Esophagus squamous epithelium (tissue), 5 donors: ENCODE measurements around the gene GAMT. TPM values are rescaled to one million over a fixed set of nuclear protein-coding genes. Genes with fewer than 3 reads are reported as not detected.
A peak's percentile ranks its signal among the peaks of the same experiment; 100 is the strongest.

Experiments used
- DNase-seq: peaks from one replicate; lab custom pipeline; 2025; lab: John Stamatoyannopoulos, UW
- H3K27ac ChIP-seq, 4 donors: fragments of 200-600 bp; sonication (generic); one replicate each; pipeline ENCODE4 v1.5.1; 2016 to 2019; ENCODE audit warnings: mild to moderate bottlenecking in 1 of 4
- H3K27me3 ChIP-seq, 4 donors: fragments of 200-600 bp; sonication (generic); 1 replicate in 3 of 4; 2 replicates in 1 of 4; pipeline versions ENCODE4 v1.5.1 to v1.6.0; 2017 to 2021; ENCODE audit warnings: antibody characterized with exemption in 1 of 4
- H3K36me3 ChIP-seq, 3 donors: fragments of 200-600 bp; sonication (generic); one replicate each; pipeline ENCODE4 v1.5.1; 2016 to 2019
- H3K4me1 ChIP-seq, 3 donors: fragments of 200-600 bp; sonication (generic); one replicate each; pipeline ENCODE4 v1.5.1; 2017 to 2019
- H3K4me3 ChIP-seq, 4 donors: fragments of 200-600 bp; sonication (generic); 1 replicate in 3 of 4; 2 replicates in 1 of 4; pipeline ENCODE4 v1.5.1; 2016 to 2019; ENCODE audit warnings: mild to moderate bottlenecking in 2 of 4, moderate library complexity in 1 of 4
- H3K9me3 ChIP-seq, 3 donors: fragments of 200-600 bp; sonication (generic); one replicate each; pipeline ENCODE4 v1.5.1; 2016 to 2019
- CTCF ChIP-seq, 6 experiments: fragments of 450-650 bp in 4 of 6; fragments of 200-600 bp in 2 of 6; sonication (generic) in 2 of 6; IDR thresholded peaks; one replicate each; pipeline ENCODE4 v1.5.1; 2016 to 2019; ENCODE audit warnings: antibody characterized with exemption in 6 of 6, mild to moderate bottlenecking in 4 of 6, moderate library complexity in 4 of 6
- POLR2A ChIP-seq, 4 donors: fragments of 450-650 bp; IDR thresholded peaks; one replicate each; pipeline ENCODE4 v1.6.1; 2017; ENCODE audit warnings: antibody characterized with exemption in 4 of 4, mild to moderate bottlenecking in 4 of 4, moderate library complexity in 3 of 4
- WGBS, 2 donors: methylation state at CpG; one replicate each; pipeline ENCODE4 v1.1.5; 2018; 5-methylcytosine and 5-hydroxymethylcytosine counted together
- intact Hi-C: fragments of 100-400 bp; cut with DNase I; formaldehyde crosslinking; loops from one replicate; pipeline ENCODE4 v1.15.0; 2022
- total RNA-seq, 4 donors: library from RNA; depleted of rRNA; stranded (reverse); fragments of >200 nt; gene quantifications; one replicate each; pipeline ENCODE4 v1.1.0, GENCODE V29; 2016
- donor health status: DM: yes; HTN: yes; CAD: no.

Gene GAMT
- total RNA-seq, 4 donors from 2014 or later = 2.4 to 40.0 (median 13.1) TPM

- Histone ChIP-seq H3K9me3 (no peaks in the 10 kb centered on the region), H3K27ac (peak overlapping the region; percentile 6 to 51 (median 19)), H3K4me3 (no peak overlapping the region), H3K36me3 (peaks cover 5 to 55% (median 32%) of the 10 kb centered on the region in 3 donors), H3K4me1 (peaks cover 28 to 41% (median 31%) of the 10 kb centered on the region in 3 donors), H3K27me3 (no peaks in the 10 kb centered on the region)
- TF ChIP-seq CTCF (IDR thresholded peaks at IDR 0.05) (no peak), POLR2A (IDR thresholded peaks at IDR 0.05) (no peak)
- 50 to 72% methylated on average over 5 to 7 of the region's 17 CpGs for WGBS, 2 donors
- intact Hi-C loops = no loop called here
- no peak for DNase-seq
Measured at GRCh38 chr19:1393841-1394240, 7.5 kb downstream of the GAMT start.

DNA sequence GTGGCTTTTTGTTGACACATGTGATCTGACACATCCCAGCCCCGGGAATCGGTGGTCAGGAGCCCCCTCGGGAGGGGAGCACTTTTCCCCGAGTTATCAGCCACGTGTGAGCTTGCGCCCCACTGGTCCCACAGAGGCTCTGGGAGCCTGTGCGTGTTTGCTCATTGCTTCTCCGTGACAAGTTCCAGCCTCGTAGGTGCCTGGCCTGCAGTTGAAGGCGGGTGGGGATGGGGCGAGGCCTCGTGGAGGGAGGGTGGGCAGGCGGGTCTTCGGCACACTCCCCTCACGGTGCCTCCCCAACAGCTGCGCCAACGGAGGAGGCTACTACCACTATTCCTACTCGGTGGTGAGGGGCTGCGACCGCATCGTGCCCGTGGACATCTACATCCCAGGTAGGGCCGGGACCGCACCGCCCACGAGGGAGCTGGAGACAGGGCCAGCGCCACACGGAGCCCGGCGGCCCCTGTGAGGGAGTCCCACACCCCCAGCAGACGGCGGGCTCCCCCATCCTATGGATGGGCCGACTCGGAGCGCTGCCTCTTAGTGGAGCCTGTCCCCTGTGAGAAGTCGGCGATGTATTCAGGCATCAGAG lies 8.3 kb downstream of the GAMT start:
- no peak overlapping the region for H3K4me3 ChIP-seq
- no peak for TF ChIP-seq POLR2A (IDR thresholded peaks at IDR 0.05)
- TF ChIP-seq CTCF (IDR thresholded peaks at IDR 0.05) = no peak
- intact Hi-C loops = no loop called here
- 94 to 100% methylated on average over 3 to 9 of the region's 37 CpGs for WGBS, 2 donors
- H3K27ac ChIP-seq = peak overlapping the region in 1 of 4 donors; percentile 51
- H3K27me3 ChIP-seq = no peaks in the 10 kb centered on the region
- peaks cover 10 to 63% (median 38%) of the 10 kb centered on the region in 3 donors for H3K36me3 ChIP-seq
- DNase-seq = no peak
- no peaks in the 10 kb centered on the region for H3K9me3 ChIP-seq
- H3K4me1 ChIP-seq = peaks cover 28 to 45% (median 31%) of the 10 kb centered on the region in 3 donors

- Histone ChIP-seq H3K9me3 (no peaks in the 10 kb centered on the region), H3K27ac (no peak overlapping the region), H3K4me1 (peaks cover 29 to 52% (median 32%) of the 10 kb centered on the region in 3 donors), H3K36me3 (peaks cover 10 to 69% (median 40%) of the 10 kb centered on the region in 3 donors), H3K27me3 (no peaks in the 10 kb centered on the region), H3K4me3 (no peak overlapping the region)
- 93 to 98% methylated on average over 12 to 13 of the region's 15 CpGs for WGBS, 2 donors
- TF ChIP-seq POLR2A (IDR thresholded peaks at IDR 0.05) (no peak), CTCF (IDR thresholded peaks at IDR 0.05) (no peak)
- intact Hi-C loops = no loop called here
- DNase-seq = no peak
Measured at GRCh38 chr19:1392407-1392806, 8.9 kb downstream of the GAMT start.

DNA sequence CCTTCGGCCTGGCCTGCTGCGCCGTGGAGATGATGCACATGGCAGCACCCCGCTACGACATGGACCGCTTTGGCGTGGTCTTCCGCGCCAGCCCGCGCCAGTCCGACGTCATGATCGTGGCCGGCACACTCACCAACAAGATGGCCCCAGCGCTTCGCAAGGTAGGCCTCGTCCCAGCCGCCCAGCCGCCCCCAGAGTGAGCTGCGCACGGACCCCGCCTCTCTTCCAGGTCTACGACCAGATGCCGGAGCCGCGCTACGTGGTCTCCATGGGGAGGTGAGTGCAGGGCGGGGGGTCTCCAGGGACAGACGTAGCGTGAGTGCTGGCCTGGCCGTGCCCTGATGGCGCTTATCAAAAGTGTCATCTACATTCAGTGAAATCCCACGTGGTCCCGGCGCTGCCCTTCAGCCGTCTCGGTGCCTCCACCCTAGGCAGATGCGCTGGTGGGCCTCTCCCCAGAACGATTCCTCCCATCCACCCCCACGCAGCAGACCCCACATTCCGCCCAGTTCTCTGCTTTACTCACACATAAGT lies 10.4 kb downstream of the GAMT start:
- Histone ChIP-seq H3K4me1 (peaks cover 38 to 53% (median 38%) of the 10 kb centered on the region in 3 donors), H3K27me3 (no peaks in the 10 kb centered on the region), H3K9me3 (no peaks in the 10 kb centered on the region), H3K27ac (no peak overlapping the region), H3K4me3 (no peak overlapping the region), H3K36me3 (peaks cover 10 to 78% (median 40%) of the 10 kb centered on the region in 3 donors)
- WGBS, 2 donors = 92 to 96% methylated on average over 14 to 29 of the region's 42 CpGs
- no peak for TF ChIP-seq POLR2A (IDR thresholded peaks at IDR 0.05)
- no peak for TF ChIP-seq CTCF (IDR thresholded peaks at IDR 0.05)
- intact Hi-C loops = no loop called here
- no peak for DNase-seq
